NCI-H2107 (cell line): ENCODE measurements around the gene SPAG7.
A peak's percentile ranks its signal among the peaks of the same experiment; 100 is the strongest.

Experiments used
- DNase-seq: peaks from one replicate; lab custom pipeline; 2025; lab: John Stamatoyannopoulos, UW

SPAG7 gene

DNA sequence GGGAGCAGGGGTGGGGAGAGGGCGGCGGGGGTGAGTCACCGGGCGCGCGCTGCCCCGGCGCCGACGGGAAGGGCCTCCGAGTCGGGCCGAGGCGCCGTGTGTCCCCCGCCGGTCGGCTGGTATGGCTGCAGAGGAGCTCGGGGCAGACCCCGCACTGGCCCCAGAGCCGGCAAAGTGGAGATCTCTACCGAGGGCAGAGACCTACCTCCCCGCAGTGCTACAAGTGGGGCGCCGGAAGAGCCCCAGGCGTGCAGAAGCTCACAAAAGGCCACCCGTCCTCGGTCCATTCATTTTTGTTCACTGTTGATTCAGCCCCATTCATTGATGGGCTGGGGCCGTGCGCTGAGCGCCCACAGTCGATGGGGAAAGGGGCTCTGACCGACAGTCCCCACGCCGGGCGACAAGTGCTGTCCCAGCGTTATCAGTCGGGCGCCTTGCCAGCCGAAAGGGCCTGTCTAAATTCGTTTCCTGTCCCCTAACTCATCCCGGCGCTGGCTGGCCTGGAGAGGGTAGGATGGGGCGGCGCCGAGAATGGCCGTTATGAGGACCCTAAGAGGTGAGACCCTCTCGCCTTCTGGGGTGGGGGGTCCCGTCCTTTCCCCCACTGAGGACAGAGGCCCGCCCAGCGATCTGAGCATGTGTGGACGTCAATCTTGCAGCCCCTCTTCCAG is 17.4 kb downstream of the SPAG7 start:
- DNase-seq = no peak

DNA sequence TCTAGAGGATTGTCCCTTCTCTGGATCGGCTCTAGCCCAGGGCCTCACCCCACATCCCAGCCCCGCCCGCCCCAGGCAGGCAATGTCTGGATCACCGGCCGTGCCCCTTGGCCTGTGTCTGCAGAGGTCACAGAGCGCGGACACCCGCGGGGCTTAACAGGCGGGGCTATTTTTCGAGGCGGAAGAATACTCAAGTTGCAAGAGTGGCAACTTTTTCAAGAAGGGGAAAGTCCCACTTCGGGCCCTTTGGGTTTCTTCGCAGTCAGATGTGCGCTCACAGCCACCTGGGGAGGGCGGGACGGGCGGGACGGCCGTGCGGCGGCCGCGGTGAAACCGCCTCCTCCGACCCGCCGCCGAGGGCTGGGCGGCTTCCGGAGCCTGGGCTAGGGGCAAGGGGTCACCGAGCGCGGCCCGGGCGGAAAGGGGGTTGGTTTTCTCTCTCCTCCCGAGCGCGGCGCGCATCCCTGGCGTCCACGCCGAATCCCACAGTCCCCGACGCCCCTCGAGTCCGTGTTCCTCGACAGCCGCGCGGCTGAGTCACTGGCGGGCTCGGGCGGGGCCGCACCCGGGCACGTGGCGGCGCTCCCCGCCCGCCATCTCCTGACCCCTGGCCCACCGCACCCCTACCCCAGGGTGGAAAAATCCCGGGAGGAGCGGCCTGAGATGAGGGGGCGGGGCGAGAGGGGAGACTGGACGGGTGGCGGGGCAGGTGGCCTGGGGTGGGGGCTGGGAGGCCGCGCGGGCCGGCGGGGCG is 18.1 kb downstream of the SPAG7 start:
- DNase-seq = peak; percentile 20

DNA sequence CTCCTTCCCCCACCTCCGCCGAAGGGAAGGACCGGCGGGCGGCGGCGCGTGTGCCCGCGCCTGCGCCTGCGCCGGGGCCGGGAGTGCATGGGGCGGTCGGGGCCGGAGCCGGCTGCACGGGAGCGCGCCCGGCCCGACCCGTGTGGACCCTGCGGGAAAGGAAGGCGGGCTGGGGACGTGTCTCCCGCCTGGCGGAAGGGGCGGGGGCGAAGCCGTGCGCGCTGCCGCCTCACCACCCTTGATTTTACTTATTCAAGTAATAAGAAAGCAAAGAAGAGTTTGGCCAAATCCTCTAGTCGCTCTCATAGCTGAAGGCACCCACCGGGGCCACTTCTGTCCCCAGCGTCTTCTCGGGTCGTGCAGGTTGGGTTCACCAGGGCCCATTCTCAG is 18.7 kb downstream of the SPAG7 start:
- DNase-seq = no peak

DNA sequence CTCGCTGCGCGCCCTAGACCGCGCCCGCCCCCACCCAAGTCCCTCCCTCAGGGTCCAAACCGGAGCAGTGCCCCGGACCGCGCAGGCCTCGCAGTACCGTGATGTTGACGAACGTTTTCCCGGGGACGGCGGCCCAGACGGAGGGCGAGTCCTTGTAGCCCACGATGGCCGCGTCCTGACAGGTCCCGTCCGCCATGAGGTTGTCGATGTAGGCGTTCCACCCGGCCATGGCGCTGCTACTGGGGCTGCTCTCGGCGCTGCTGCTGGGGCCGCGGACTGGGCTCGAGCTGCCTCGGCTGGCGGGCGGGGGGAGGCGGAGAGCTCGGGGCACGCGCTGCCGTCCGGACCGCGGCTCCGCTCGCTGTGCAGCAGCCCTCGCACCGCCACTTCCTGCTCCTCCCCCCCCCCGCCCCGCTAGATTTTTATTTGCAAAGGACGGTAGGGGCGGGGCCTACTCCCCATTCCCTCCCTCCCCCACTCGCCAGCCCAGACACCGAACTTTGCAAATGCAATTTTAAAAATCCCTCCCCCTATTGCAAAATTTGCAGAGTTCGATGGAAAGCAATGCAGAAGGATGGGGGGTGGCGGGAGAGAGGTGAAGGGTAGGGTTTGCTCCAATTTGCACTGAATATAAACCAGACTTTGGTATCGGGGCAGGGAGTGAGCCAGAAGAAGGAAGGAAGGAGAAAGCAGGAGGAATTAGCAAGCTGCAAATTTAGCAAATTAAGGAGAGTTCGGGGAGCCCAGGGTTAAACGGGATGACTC is 19.3 kb downstream of the SPAG7 start, which contains the start of gene PFN1:
Gene PFN1 (minus strand): TSS at position 365 of the 765 bp plus-strand sequence. CDS start 136 bp downstream, at position 229.
- peak; percentile 58 for DNase-seq

DNA sequence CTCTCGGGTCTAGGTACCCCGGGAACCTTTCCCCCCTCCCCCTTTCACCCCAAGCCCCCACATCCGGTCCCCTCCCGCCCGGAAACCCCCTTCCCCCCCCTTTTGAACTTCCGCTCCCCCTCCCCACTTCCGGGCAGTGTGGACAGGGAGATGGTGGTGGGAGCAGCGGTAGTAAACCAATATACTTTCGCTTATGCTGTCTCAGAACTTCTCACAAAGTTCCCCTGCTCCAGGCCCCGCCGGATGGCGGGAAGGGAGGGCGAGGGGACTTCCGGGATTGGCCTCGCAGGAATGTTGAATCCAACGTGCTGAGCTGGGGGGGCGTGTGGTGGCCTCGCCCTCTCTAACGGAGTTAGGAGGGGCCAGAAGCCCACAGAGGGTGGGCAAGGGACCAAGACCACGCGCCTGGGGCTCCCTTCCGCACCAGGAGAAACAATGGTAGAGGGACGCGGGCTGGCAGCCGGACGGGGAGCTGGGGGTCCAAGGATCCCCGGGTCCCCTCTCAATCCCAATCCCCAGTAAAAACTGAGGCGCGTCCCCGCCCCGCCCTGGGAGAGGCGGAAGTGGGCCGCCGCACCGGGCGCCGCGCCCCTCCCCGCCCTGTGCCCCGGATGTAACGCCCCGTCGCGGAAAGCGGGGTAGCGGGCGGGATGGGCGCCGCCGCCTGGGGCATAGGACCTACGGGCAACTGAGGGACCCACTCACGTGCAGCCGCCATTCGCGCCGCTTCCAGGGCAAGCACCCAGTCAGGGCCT is 20.0 kb downstream of the SPAG7 start:
- no peak for DNase-seq

DNA sequence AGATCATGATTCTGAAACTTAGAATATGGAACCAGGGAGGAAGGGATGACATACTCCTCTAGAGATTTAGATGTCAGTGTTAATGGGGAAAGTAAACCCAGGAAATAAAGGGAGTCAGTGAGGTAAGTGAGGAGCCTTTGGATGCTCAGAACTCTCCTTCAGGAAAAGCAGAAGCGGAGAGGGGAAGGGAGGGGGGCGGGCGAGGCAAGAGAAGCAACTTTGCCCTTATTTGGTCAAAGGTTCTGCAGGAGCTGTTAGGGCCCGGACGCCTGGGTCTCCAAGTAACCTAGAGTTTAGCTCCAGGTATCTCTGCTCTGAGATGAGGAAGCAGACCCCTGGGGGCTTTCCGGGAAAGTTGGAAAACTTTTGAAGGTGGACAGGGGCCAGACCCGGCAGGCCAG is 20.6 kb downstream of the SPAG7 start:
- DNase-seq = no peak

DNA sequence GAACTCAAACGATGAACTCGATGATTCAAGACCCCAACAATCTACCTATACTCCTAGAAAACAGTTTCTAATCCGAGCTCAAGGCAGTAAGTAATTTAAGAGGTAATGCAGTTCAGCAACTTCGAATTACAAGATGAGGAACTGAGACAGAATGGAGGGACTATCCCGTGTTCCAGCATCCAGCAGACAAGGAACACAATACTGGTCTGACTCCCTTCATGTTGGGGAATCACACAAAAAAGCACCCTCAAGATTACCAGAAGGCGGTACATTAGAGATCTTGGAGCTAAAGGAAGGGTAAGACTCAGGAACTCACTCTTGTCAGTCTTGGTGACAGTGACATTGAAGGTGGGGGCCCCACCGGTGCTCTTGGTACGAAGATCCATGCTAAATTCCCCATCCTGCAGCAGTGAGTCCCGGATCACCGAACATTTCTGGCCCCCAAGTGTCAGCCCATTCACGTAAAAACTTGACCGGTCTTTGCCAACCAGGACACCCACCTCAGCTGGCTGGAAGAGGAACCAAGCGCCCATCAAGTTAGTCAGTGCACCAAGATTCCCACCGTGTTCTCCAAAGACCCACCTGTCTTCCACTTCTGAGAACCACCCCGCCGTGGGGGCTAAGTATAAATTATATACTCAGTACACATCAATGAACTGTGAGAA is 21.2 kb downstream of the SPAG7 start:
- DNase-seq = no peak

DNA sequence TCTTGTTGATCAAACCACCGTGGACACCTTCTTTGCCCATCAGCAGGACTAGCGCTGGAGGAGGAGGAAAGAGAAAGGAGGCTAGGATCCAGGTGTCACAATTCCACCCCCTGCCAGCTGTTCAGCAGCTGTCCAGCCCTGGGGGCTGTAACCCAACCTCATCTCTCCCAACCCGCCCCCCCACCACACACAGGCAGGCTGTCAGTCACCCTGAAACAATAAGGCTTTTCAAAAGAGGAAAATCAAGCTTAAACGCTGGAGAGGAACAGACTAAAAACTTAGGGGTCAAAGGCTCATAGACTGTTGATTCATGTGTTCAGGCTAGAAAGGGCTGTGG is 21.7 kb downstream of the SPAG7 start:
- DNase-seq = no peak

DNA sequence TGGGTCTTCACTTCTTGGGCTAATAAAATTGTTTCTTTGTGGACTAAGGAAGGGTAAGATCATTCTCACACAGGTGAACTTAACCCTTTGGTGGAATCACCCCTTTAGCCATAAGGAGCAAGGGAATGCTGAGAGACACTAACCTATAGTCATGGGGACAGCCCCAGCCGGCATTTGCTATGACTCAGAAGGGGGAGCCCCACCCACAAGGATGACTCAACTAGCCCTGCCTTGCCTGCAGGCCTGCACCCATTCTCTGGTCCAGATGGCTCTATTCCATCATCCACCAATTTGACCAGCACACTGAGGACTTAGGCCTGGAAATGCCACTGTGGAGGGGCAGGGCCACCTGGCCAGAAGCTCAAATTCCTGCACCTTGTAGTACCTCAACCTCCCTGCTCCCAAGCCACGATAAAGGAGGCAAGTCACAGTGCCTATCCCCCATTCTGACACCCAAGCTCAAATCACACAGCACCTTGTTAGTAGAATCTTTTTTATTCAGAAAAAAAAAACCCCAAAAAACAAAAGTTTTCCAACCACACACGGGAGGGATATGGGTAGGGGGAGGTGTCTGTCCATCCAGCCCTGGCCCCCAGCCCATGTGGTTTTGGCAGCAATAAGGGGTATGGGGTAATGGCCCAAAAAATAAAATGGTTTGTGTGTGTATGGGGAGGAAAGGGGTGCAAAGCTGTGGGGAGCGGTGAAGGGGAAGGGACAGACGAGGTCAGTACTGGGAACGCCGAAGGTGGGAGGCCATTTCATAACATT is 22.3 kb downstream of the SPAG7 start:
- DNase-seq = no peak

DNA sequence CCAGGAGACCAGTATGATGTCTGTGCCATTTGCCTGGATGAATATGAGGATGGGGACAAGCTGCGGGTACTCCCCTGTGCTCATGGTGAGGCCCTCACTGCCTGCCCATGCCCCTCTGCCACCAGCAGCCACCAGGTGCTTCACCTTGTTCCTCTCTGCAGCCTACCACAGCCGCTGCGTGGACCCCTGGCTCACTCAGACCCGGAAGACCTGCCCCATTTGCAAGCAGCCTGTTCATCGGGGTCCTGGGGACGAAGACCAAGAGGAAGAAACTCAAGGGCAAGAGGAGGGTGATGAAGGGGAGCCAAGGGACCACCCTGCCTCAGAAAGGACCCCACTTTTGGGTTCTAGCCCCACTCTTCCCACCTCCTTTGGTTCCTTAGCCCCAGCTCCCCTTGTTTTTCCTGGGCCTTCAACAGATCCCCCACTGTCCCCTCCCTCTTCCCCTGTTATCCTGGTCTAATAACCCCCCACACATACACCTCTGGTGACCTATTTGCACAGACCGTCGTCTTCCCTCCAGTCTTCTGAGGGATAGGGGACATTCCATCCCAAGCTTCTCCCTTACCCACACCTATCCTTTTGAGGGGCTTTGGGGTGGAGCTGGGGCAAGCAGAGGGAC is 23.0 kb downstream of the SPAG7 start:
- DNase-seq = no peak

DNA sequence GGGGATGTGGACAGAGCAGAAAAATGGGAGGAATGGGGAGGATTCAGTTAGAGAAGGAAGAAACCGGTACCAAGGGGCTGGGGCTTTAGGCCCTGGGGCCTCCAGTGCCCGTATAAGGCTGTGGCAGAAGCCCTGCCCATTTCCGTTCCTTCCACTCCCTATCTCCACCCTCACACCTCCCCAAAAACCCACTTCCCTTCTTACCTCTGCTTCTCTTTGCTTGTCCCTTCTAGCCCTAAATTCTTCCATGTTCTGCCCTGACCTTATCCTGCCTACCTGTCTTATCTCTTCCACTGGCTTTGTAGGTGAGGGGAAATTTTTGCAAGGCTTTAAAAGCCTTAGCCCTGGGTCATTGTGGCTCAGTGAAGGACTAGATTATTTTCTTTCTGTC is 23.5 kb downstream of the SPAG7 start:
- DNase-seq = no peak

DNA sequence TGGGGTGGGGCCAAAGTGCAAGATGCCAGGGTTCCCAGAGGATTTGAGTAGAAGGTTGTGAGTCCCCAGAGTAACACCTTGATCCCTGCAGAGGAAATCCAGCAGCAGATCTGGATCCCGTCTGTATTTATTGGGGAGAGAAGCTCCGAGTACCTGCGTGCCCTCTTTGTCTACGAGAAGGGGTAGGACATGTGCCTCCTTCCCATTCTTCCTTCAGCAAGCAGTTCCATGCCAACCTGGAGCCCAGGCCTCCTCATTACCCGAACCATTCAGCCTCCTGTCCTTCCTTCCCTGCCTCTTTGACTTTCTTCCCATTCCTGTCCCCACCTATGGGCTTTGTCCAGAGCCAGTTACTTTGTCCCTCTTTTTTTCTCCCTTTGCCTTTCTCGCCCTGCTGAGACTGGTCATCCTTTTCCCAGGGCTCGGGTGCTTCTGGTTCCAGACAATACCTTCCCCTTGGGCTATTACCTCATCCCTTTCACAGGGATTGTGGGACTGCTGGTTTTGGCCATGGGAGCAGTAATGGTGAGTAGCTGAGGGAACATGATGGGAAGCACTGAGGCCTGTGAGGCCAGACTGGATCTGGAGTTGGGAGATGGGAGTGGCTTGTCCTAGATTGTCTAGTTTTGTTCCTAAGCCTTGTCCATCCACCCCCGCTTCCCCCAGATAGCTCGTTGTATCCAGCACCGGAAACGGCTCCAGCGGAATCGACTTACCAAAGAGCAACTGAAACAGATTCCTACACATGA is 24.7 kb downstream of the SPAG7 start:
- no peak for DNase-seq

DNA sequence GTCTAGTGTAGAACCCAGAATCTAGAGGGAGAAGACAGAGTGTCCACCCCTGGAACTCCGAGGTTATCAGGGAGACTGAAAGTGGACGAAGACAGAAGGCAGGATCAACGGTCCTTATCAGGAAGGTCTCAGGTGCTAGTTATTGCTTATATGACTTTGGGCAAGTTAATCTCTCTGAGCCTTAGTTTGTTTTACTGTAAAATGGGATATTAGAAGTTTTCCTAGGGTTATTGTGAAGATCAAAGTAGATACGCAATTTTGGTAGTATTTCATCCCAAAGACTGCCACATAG is 26.4 kb downstream of the SPAG7 start:
- DNase-seq = no peak

DNA sequence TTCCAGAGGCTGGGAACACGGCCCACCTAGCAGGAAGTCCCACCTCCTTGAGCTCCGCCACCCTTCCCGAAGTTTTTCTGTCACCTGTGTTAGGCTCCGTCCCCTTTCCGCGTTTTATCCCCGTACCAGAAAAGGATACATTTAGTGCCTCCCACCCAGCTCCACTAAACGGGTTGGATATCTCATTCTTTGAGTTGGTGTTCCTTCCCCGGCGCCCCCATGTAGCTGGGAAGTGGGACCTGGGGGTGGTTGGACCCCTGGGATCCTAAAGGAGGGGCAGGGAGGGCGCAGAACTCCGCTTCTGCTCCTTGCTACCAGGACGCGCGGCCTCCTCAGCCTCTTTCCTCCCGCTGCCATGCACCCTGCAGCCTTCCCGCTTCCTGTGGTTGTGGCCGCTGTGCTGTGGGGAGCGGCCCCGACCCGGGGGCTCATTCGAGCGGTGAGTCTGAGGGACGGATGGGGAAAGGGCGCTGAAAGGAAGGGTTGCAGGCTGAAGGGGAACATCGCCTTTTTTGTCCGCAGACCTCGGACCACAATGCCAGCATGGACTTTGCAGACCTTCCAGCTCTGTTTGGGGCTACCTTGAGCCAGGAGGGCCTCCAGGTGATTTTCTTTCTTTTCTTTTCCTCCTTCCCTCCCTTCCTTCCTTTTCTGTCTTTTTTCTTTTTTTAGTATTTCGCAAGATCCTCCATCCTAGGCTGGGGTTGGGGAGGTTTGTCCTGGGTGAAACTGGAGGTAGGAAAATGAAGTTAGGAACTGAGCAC is 26.9 kb downstream of the SPAG7 start:
- peak; percentile 34 for DNase-seq

DNA sequence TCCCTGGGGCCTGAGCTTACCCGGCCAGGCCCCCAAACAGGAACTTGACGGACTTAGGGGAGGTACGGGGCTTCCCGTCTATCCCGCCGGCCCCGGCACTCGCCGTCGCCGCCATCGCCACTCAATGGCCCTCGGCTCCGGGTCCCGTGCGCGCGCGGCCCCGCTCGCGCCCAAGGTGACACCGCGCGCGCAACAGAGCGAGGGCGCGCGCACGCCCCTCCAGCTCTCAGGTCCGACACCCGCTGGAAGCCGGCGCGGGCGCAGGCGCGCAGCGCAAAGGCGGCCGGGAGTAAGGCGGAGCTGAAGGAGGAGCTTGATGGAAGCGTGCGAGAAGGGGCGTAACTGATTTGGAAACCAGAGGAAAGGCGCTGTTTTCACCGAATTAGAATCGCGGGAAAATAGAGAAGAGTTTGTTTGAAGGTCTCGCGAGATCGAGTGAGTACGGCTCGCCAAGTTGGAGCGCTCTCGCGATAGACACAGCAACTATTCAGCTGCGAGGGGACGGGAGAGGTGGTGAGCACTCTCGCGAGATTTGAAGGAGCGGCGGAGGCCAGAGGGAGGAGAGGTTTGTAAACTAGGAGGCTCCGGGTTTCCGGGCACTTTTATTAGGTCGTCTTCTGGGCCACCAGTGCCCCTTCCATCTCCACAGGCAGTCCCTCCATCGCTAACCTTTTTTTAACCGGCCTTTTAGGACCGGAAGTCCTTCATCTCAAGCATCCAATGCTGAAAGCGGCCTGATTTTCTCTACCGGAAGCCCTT is 27.6 kb downstream of the SPAG7 start, which contains the start of the genes RNF167 and SLC25A11:
Gene RNF167 (plus strand): TSS at position 473 of the 759 bp plus-strand sequence. CDS start 642 bp downstream, outside the sequence.
Gene SLC25A11 (minus strand): TSS at position 251 of the 759 bp plus-strand sequence. CDS start 136 bp downstream, at position 115.
- DNase-seq = peak; percentile 81

DNA sequence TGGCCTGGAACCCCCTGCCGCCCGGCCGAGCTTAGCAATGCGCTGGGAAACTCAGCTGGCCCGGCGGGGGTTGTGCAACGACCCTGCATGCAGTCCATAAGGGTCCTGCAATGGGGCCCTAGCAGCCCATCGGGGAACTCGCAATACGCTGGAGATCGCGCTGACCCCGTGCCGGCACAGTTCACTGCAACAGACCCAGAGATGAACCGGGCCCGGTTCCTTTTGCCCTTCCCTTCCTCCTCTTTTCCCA is 28.1 kb downstream of the SPAG7 start:
- DNase-seq = no peak

DNA sequence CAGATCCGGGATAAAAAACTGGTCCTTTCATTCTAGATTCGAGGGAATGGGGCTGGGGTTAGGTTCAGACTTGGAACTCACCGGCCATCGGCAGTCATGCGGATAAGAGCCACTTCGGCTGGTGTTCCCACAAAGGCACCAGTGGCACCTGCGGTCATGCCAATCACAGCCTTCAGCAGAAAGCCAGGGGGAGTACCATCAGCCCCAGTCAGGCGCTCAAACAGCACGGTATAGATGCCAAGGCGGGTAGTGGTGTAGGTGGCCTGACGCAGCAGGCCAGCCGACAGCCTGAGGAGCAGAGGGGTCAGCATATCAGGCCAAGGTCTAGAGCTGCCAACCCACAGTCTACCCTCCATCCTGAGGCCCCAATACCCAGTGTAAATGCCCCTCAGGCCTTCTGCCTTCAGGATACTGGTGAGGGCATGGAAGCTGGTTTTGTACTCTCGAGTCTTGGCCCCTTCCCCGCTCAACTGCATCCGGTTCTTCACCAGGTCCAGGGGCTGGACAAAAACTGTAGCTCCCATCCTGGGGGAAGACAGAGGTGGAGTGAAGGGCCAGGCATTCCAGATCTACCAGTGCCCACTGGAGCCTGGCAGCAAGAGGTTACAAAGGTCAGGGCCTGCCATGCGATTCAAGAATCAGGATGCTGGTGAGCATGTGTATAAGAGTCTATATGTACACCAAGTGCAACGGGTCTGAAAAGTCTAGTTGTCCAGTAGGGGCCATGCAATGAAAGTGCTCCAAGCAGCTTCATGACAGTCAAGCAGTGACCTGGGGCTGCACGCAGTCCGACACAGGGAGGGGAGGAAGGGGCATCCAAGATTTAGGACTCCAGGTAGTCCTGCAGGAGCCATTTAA is 28.7 kb downstream of the SPAG7 start:
- no peak for DNase-seq
